ENCODE data around the gene CIITA.
"Not testable (repeated sequence)": the region's sequence is repeated elsewhere in the genome, so short reads cannot be mapped to it uniquely, and the experiment has no call there.

The CIITA gene

GRCh38 chr16:10936272-10936984, 59.4 kb downstream of the CIITA start:
- DNase-seq = no peak

GRCh38 chr16:10937068-10937859, 60.3 kb downstream of the CIITA start:
- no peak for DNase-seq

- DNase-seq = no peak
Observed at GRCh38 chr16:10938321-10938720, 61.3 kb downstream of the CIITA start.

- DNase-seq = no peak
Observed at GRCh38 chr16:10938796-10939648, 62.0 kb downstream of the CIITA start.

GRCh38 chr16:10939649-10940234, 62.7 kb downstream of the CIITA start:
- DNase-seq = no peak

- DNase-seq = no peak
Observed at GRCh38 chr16:10940501-10941079, 63.6 kb downstream of the CIITA start.

GRCh38 chr16:10941127-10941933, 64.3 kb downstream of the CIITA start:
- DNase-seq = no peak

GRCh38 chr16:10941935-10942351, 64.9 kb downstream of the CIITA start:
- DNase-seq = not testable (repeated sequence)

GRCh38 chr16:10942352-10943063, 65.5 kb downstream of the CIITA start, which contains the start of gene DEXI:
Gene DEXI (minus strand): TSS chr16:10942468. CDS start chr16:10942005, 463 bp downstream.
- DNase-seq = peak; percentile 91

GRCh38 chr16:10943064-10943353, 66.0 kb downstream of the CIITA start:
- no peak for DNase-seq

- peak; percentile 96 for DNase-seq
Observed at GRCh38 chr16:10944249-10945064, 67.5 kb downstream of the CIITA start, which contains the start of gene CLEC16A. Gene CLEC16A (plus strand): TSS chr16:10944564. CDS start chr16:10944718, 154 bp downstream.

- DNase-seq = no peak
Observed at GRCh38 chr16:10945065-10945787, 68.2 kb downstream of the CIITA start.

- no peak for DNase-seq
Observed at GRCh38 chr16:10946308-10946707, 69.3 kb downstream of the CIITA start.

GRCh38 chr16:10947211-10947787, 70.3 kb downstream of the CIITA start:
- DNase-seq = no peak

GRCh38 chr16:10949424-10949970, 72.5 kb downstream of the CIITA start:
- DNase-seq = peak; percentile 67

GRCh38 chr16:10950393-10950792, 73.4 kb downstream of the CIITA start:
- no peak for DNase-seq

- no peak for DNase-seq
Observed at GRCh38 chr16:10951026-10951425, 74.0 kb downstream of the CIITA start.

- DNase-seq = no peak
Observed at GRCh38 chr16:10954903-10955302, 77.9 kb downstream of the CIITA start.

All from fibroblast of skin of right biceps (primary cell).